Glomerular endothelial cell (primary cell): ENCODE measurements around the gene UHRF2. TPM values are rescaled to one million over a fixed set of nuclear protein-coding genes. Genes with fewer than 3 reads are reported as not detected.

Source experiments
- DNase-seq: peaks from one replicate; pipeline ENCODE4 v3.0.0-alpha.2; 2011; ENCODE audit warnings: low read depth, low spot score; ENCODE audit errors: extremely low read depth
- total RNA-seq: library from RNA; depleted of rRNA; stranded (reverse); fragments of >200 nt; gene quantifications from 2 replicates; pipeline ENCODE4 v1.2.3, GENCODE V29; 2015

The UHRF2 gene
- total RNA-seq, 1 donor from 2014 or later, result 65.6 TPM

DNA sequence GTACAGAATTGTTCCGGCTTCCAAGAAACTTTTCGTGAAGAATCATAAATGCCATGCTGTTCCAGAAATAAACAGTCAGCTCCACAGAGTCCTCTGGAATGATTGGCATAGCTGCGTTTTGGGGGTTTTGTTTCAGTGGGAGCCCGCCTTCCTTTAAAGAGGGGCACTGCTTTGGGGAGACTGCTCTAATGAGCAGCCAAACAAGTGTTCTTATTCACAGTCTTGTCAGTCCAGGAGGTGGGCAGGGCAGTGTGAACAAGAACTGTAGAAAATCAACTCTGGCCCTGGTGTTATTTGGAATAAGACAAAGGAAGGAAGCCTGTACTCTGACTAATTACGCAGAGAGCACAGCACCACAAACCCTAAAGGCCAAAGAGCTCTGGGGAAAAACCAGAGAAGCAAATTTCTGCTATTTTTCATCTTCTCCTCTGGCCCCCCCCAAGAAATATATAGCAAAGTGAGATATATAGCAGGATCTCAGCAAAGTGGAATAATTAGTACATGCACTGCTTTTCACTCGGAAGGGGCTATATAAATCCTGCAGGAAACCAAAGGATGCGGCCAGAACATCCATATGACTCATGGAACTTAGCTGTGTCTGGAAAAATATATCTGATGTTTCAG, 139.6 kb downstream of the UHRF2 start:
- DNase-seq, result no peak

DNA sequence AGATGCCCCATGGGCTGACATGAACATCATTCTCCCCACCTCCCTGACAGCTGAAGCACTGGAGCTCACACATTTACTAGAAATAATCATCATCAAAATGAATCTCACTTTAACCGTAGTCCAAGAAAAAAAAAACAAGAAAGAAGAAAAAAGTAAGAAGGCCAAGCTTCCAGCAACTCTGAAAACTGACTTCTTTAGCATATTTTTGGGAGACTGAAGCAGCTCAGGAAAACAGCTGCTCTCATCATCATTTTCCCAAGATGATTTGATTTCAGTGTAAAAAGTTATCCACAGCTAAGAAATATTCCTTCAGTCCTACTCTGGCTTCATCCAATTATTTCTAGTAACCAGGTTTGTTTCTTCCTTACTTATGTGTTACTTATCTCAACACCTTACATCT, 140.9 kb downstream of the UHRF2 start:
- no peak for DNase-seq

Other genes with a start within 250 kb of the UHRF2 start
- 0.19 and 4.5 TPM in 2 replicates for gene IL33, start 197.4 kb upstream of the UHRF2 start, total RNA-seq
- gene TPD52L3, start 84.8 kb upstream of the UHRF2 start, total RNA-seq, result not detected in 2 replicates
- 1.7 and 8.0 TPM in 2 replicates for gene GLDC, start 232.5 kb downstream of the UHRF2 start, total RNA-seq